COLO829 (cell line): ENCODE measurements around the gene MTMR12.

Experiments
- DNase-seq: peaks from one replicate; pipeline ENCODE4 v3.0.0; 2012; ENCODE audit warnings: low spot score

The MTMR12 gene

GRCh38 chr5:32312595-32313332, at the start of gene MTMR12:
Gene MTMR12, minus strand, starts transcription at chr5:32312939. Its CDS starts 101 bp downstream, at chr5:32312838.
- DNase-seq = peak; percentile 94

GRCh38 chr5:32362527-32362926, 49.8 kb upstream of the MTMR12 start:
- DNase-seq = no peak

GRCh38 chr5:32360906-32361305, 48.2 kb upstream of the MTMR12 start:
- DNase-seq = no peak

- no peak for DNase-seq
Observed at GRCh38 chr5:32358611-32359010, 45.9 kb upstream of the MTMR12 start.

- no peak for DNase-seq
Observed at GRCh38 chr5:32357658-32358057, 44.9 kb upstream of the MTMR12 start.

GRCh38 chr5:32355686-32356085, 42.9 kb upstream of the MTMR12 start:
- no peak for DNase-seq

GRCh38 chr5:32353420-32353819, 40.7 kb upstream of the MTMR12 start:
- no peak for DNase-seq

- DNase-seq = no peak
Observed at GRCh38 chr5:32352685-32353084, 39.9 kb upstream of the MTMR12 start.

GRCh38 chr5:32346869-32347268, 34.1 kb upstream of the MTMR12 start:
- no peak for DNase-seq

GRCh38 chr5:32343058-32343672, 30.4 kb upstream of the MTMR12 start:
- no peak for DNase-seq

GRCh38 chr5:32342656-32343055, 29.9 kb upstream of the MTMR12 start:
- DNase-seq = no peak

- DNase-seq = no peak
Observed at GRCh38 chr5:32339878-32340277, 27.1 kb upstream of the MTMR12 start.

GRCh38 chr5:32339198-32339597, 26.5 kb upstream of the MTMR12 start:
- no peak for DNase-seq

GRCh38 chr5:32332966-32333365, 20.2 kb upstream of the MTMR12 start:
- DNase-seq = no peak

- no peak for DNase-seq
Observed at GRCh38 chr5:32332361-32332760, 19.6 kb upstream of the MTMR12 start.

GRCh38 chr5:32331935-32332274, 19.2 kb upstream of the MTMR12 start:
- DNase-seq = no peak

GRCh38 chr5:32331217-32331934, 18.6 kb upstream of the MTMR12 start:
- DNase-seq = peak; percentile 58

GRCh38 chr5:32330126-32330971, 17.6 kb upstream of the MTMR12 start:
- no peak for DNase-seq

GRCh38 chr5:32329395-32329834, 16.7 kb upstream of the MTMR12 start:
- DNase-seq = no peak

GRCh38 chr5:32326216-32326772, 13.6 kb upstream of the MTMR12 start:
- DNase-seq = no peak

- no peak for DNase-seq
Observed at GRCh38 chr5:32325616-32326015, 12.9 kb upstream of the MTMR12 start.

GRCh38 chr5:32325062-32325461, 12.3 kb upstream of the MTMR12 start:
- DNase-seq = no peak
